ENCODE results near the gene HDAC1.

Gene HDAC1

DNA sequence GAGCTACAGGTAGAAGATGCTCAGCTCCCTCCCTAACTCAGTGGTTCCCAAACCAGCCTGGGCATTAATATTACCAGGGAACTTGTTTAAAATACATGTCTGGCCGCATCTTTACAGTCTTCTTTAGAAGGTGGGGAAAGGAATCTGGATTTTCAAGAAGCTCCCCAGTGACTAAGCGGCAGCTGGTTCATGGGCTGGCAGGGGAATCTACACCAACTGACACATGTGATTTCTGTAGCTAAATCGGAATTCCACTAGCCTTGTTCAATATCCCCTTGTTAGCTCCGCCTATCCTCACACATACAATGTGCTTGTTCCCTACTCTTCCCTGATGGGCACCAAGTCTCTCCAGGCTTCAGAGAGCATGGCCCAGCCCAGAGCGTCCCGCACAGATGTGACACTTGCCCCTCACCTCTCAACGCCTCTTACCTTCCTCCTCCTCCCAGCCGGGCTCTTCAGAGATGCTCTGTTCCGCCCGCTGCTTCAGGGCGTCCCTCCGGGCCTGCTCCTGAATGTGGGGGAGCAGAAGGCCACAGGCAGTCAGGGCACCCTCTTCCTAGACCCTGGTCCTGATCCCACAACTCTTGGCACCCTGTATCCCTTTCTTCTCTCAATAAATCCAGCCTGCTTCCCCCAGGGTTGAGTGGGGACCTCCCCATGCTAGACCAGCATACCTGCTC, 85.8 kb downstream of the HDAC1 start:
- DNase-seq, result no peak

DNA sequence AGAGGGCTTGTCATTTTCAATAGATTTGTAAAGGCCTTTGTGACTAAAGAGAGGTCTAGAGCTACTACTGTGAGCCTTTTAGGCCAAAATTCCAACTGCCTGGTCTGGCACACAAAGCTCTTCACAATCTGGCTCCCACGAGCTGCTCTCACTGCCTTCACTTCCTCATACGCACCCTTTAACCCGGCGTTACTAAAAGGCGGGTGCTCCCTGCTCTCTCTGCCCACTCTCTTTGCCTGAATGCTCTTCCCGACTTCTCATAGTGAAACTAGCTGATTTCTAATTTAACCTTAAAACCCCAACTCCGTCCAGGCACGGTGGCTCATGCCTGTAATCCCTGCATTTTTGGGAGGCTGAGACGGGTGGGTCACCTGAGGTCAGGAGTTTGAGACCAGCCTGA, 88.2 kb downstream of the HDAC1 start:
- DNase-seq, result no peak
